Choroid plexus epithelial cell (primary cell): ENCODE results near the gene SPTBN2.
A peak's percentile ranks its signal among the peaks of the same experiment; 100 is the strongest.

Experiments
- DNase-seq: peaks from one replicate; pipeline ENCODE4 v3.0.0-alpha.2; 2010; ENCODE audit warnings: low read depth
- H3K4me3 ChIP-seq: 2 replicates; pipeline ENCODE4 v1.5.1; 2011; ENCODE audit warnings: low read depth, mild to moderate bottlenecking, control low read depth, low read length, moderate library complexity
- CTCF ChIP-seq: conservative IDR thresholded peaks from 2 replicates; pipeline ENCODE4 v1.5.1; 2011; ENCODE audit warnings: low read depth, mild to moderate bottlenecking, control low read depth, inconsistent platforms, low read length, moderate library complexity

Gene SPTBN2

GRCh38 chr11:66728693-66729385 is at the start of gene SPTBN2:
Gene SPTBN2, minus strand, starts transcription at chr11:66729216. Its CDS starts 7,976 bp downstream, at chr11:66721240.
- TF ChIP-seq CTCF = no peak
- peak within 1 kb of the TSS; percentile 48 for H3K4me3 ChIP-seq
- peak; percentile 16 for DNase-seq

GRCh38 chr11:66768818-66769217 is 39.8 kb upstream of the SPTBN2 start:
- peak; percentile 20 for DNase-seq
- no peak for TF ChIP-seq CTCF
- no peak overlapping the region for H3K4me3 ChIP-seq

DNA sequence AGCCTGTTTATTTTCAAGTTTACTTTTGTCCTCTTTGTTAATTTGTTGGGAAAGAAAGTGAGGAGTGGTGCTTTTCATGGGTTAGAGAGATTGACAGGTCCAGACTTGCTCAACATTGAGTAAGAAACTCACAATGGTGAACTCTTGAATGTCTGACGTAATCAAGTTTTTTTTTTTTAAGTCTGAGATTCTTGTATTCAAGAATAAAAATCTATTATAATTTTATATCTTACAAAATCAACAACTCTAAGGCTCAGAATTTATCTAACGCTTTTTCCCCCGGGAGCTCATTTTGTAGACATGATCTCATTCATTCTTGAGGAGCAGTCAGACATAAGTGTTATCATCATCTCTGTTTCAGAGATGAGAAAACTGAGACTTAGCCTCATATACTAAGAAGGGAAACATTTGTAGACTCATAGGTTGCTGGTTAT is 39.1 kb upstream of the SPTBN2 start:
- H3K4me3 ChIP-seq = no peak overlapping the region
- DNase-seq = peak; percentile 62
- no peak for TF ChIP-seq CTCF

DNA sequence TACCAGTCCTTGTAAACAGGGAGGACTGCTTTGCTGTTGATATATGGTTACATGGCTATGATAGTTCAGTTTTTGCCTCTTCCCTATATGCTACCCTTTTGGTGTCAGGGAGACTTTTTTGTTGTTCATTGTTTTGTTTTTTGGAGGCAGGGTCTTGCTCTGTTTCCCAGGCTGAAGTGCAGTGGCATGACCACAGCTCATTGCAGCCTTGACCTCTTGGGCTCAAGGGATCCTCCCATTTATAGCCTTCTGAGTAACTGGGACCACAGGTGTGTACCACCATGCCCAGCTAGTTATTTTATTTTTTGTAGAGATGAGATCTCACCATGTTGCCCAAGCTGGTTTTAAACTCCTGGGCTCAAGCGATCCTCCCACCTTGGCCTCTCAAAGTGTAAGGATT is 38.6 kb upstream of the SPTBN2 start:
- no peak for TF ChIP-seq CTCF
- H3K4me3 ChIP-seq = no peak overlapping the region
- DNase-seq = no peak

DNA sequence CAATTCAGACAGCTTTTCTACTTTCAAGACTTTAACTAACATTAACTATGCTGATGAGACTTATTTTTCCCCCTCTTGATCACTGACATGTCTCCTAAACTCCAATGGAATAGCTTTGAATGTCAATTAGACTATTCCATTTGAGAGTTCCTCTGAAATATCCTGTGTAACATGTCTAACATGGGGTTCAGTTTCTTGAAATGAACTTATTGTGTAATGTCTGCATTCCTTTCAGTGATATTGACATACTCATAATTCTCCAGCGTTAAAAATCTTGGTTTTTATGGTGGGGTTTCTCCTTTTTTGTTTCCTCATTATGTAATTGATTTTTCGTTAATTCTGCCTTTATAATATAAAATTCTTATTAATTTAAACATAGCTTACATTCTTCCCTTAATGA is 37.7 kb upstream of the SPTBN2 start:
- no peak overlapping the region for H3K4me3 ChIP-seq
- DNase-seq = peak; percentile 31
- no peak for TF ChIP-seq CTCF

GRCh38 chr11:66762088-66762487 is 33.1 kb upstream of the SPTBN2 start:
- DNase-seq = no peak
- TF ChIP-seq CTCF = no peak
- no peak overlapping the region for H3K4me3 ChIP-seq

GRCh38 chr11:66752148-66752547 is 23.1 kb upstream of the SPTBN2 start:
- no peak for DNase-seq
- no peak for TF ChIP-seq CTCF
- no peak overlapping the region for H3K4me3 ChIP-seq
